HT1080 (cell line): Measurements from ENCODE around the gene AUP1. TPM values are rescaled to one million over a fixed set of nuclear protein-coding genes. Genes with fewer than 3 reads are reported as not detected.

Experiments used
- DNase-seq: peaks from one replicate; pipeline ENCODE4 v3.0.0-alpha.2; 2015; ENCODE audit warnings: low read depth
- total RNA-seq: library from RNA; depleted of rRNA; stranded (reverse); fragments of >200 nt; shearing (Covaris generic); gene quantifications from 2 replicates; pipeline ENCODE4 v1.2.3, GENCODE V29; 2014

The AUP1 gene
- total RNA-seq, 1 experiment from 2014 or later: 184 TPM

- DNase-seq: peak; percentile 48
These were observed 7.6 kb upstream of the AUP1 start for GRCh38 chr2:74537140-74537539.

- DNase-seq: no peak
These were observed 6.9 kb upstream of the AUP1 start for GRCh38 chr2:74536166-74536950.

DNA sequence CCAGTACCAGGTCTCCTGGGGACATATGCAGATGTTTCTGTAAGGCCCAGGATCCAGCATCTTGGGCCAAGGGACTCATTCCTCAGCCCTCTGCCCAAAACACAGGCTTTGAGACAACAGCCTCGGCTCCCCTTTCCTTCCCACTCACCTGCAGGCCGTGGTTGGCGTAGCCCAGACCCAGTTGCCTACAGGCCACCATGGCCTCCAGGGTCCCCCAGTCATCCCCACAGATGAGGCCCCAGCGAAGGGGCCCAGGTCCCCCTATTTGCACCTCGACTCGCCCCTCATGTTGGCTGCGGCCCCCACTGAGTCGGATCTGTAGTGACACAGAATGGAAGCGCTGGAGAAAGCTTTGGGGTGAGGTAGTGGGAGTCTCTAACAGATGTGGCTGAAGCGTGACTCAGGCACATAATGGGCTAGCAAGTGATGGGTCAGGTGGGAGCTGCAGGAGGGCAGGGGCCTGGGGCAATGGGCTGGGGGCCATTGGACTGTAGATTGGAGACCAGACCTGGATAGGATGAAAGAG, 6.0 kb upstream of the AUP1 start:
- DNase-seq: no peak

DNA sequence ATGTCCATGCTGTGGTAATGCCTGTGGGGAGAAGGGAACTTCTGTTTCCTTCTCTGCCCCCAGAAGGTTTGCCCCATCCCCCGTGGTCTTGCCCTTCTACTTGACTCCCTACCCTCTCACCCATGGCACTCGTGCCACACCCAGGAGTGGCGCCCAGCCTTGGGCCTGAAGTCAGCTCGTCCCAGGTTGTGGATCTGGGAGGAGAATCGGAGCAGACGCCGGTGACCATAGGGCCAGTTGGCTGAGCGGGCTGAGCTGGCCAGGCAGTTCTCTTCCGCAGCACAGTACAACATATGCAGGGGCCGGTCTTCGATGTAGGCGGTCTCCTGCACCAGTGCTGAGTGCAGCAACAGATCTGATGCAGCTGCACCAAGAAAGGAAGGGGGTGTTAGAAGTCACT, 4.9 kb upstream of the AUP1 start:
- no peak for DNase-seq

- DNase-seq: no peak
These were observed 4.0 kb upstream of the AUP1 start for GRCh38 chr2:74533464-74533863.

DNA sequence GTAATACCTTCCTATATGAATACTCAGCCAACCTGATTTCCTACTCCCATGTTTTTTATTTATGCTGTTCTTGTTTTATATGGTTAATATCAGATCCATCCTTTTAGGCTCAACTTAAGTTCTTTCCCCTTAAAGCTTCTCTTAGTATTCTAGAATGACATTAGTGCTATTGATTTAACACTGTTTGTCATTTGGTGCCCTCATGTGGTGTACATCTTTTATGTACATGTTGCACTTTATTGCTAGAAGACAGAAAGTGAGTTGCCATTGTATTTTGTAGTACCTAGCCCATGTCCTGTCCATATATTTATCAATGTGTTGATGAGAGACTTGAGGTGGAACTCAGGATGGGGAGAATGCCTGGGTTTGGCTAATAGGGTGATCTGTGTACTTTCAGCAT, 2.7 kb upstream of the AUP1 start:
- peak; percentile 28 for DNase-seq

- DNase-seq: no peak
These were observed 2.2 kb upstream of the AUP1 start for GRCh38 chr2:74531666-74532065.

DNA sequence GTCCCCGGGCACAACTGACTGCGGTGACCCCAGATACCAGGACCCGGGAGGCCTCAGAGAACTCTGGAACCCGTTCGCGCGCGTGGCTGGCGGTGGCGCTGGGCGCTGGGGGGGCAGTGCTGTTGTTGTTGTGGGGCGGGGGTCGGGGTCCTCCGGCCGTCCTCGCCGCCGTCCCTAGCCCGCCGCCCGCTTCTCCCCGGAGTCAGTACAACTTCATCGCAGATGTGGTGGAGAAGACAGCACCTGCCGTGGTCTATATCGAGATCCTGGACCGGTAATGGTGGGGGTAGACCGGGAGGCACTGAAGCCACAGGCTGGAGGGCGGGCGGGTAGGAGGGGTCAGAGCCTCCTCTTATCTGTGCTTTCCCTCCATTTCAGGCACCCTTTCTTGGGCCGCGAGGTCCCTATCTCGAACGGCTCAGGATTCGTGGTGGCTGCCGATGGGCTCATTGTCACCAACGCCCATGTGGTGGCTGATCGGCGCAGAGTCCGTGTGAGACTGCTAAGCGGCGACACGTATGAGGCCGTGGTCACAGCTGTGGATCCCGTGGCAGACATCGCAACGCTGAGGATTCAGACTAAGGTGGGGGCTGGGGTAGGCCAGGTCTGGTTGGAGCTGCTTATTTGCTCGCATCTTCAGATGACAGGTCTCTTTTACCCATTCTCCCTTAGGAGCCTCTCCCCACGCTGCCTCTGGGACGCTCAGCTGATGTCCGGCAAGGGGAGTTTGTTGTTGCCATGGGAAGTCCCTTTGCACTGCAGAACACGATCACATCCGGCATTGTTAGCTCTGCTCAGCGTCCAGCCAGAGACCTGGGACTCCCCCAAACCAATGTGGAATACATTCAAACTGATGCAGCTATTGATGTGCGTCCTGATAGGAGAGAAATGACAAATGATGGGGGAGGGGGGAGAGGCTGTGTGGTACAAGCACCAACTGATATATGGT, 1.0 kb upstream of the AUP1 start:
- peak; percentile 45 for DNase-seq

DNA sequence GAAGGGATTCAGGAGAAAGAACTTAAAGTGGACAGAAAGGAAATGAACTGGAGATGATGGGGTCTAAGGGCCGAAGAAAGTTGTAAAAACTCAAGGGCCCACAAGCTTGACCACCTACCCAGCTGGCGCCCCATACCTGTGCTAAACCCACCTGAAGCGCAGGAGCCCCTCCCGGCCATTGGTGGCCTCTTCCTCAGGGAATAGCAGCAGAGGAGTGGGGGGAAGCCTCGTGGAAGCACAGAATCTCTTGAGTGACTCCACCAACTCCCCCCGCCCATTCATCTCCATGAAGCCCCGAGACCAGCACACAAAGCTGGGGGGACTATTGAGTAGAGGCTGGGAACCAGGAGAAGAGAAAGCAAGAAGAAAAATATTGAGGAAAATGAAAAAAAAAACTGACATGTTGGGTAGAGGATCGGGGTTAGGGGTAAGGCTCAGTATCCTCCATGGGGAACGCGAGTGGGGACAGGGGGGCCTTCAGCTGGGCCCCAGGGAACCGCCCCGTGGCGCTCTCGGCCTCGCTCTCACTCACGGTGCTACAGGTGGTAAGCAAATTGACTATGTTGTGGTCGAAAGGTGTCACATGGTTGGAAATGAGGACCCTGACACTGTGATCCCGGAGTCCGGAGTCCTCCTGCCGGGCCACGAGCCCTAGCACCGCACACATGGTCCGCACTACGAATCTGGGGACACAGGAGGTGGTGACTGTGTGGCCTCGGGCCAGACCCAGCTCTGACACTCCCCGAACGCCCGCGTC, 728 bp downstream of the AUP1 start:
- DNase-seq: peak; percentile 15

GRCh38 chr2:74527741-74528140, 1.8 kb downstream of the AUP1 start:
- DNase-seq: no peak

DNA sequence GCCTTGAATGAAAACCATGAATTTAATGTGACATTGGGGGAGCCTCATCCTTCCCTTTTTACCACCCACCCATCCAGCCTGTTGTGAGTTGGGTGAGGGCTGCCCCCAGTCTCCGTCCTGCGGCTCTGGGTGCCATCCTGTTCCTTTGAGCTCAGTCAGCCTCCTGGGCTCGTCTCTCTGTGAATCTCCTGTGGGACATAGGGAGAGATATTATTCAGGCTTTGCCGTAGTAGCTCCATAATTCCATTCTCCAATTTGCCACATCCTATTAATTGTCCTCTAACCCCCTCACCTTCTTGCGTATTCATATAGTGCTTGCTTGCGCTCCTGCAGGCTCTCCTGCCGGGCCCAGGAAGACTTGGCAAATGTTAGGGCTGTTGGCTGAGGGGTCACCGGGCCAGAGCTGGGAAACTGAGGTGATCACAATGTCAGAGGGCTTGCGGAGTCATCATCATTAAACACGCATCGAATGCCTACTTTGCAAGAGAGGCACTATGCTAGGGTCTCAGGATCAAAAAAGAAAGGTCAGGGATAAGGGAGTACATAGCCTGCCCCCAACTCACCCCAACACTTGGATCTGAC, 2.8 kb downstream of the AUP1 start:
- no peak for DNase-seq

GRCh38 chr2:74525717-74526648, 3.5 kb downstream of the AUP1 start, which contains the start of gene DQX1:
DQX1 (minus strand) TSS chr2:74526231; CDS start chr2:74525729, 502 bp downstream.
- peak; percentile 54 for DNase-seq

- no peak for DNase-seq
These were observed 4.4 kb downstream of the AUP1 start for GRCh38 chr2:74524955-74525716.

GRCh38 chr2:74524005-74524404, 5.5 kb downstream of the AUP1 start:
- DNase-seq: no peak

DNA sequence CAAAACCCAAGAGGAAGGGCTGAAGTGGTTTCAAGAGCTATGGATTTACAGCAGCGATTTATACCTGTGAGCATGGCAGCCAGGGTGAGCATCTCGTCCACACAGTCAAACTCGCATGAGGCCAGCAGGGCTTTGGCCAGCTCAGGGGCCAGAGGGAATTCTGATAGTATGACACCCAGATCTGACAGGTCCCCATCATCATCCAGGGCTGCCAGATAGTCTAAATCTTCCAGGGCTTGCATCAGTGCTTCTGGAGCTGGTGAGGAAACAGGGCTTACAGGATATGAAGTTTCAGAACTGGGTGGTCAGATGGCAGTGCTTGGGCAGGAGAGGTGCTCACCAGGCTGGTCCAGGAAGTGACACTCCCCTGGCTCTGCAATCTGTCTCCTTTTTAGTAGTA, 7.0 kb downstream of the AUP1 start:
- no peak for DNase-seq

DNA sequence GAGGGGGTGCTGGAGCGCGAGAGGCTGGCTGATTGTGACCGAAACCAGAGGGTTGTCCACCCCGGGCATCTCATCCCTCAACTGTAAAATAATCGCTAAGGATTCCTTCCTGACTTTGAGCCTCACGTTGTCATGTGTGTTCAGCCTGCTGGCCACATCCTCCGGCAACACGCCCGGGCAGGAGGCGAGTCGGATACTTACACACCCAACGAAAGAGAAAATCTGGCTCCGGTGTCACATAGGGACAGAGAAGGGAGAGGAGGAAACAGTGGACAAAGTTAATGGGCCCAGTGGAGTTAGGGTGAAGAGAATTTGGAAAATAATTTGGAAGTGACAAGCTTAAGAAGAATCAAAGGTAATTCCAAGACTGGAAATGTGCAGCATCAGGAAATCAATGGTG, 12.9 kb downstream of the AUP1 start:
- DNase-seq: no peak

GRCh38 chr2:74515981-74516633, 13.4 kb downstream of the AUP1 start:
- no peak for DNase-seq

DNA sequence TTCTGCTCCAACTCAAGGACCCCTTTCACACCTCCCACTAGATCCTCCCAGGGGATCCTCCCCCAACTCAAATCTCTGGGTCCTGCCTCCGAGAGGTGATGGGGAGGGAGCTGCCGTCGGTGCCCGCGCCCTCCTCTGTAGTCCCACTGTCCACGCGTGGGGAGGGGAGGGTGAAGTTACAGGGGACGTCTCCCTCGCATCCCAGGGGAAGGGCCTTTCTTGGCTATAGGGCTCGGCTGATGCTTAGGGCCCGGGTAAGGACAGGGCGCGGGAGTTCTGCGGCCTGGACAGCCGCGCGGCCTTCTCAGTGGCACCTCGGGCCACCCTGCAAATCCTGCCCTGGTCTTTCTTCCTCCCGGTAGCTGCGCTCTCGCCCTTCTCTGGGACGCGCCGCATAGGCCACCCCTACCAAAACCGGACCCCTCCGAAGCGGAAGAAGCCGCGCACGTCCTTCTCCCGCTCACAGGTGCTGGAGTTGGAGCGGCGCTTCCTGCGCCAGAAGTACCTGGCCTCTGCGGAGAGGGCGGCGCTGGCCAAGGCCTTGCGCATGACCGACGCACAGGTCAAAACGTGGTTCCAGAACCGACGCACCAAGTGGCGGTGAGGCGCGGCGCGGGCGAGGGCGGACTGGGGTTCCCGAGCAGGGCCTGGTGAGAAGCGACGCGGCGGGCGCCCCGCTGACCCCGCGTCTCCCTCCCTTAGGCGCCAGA, 14.1 kb downstream of the AUP1 start:
- DNase-seq: no peak
